Endothelial cell of umbilical vein (primary cell): ENCODE measurements around the gene HAL.

Experiments
- CTCF ChIP-seq, 2 donors: IDR thresholded peaks; 1 replicate in 1 of 2; 2 replicates in 1 of 2; pipeline ENCODE4 v1.5.1; 2011; ENCODE audit warnings: low read length in 2 of 2, mild to moderate bottlenecking in 2 of 2, moderate library complexity in 2 of 2, control low read depth in 1 of 2, inconsistent platforms in 1 of 2, low read depth in 1 of 2; ENCODE audit not compliant: insufficient read depth in 1 of 2; ENCODE audit errors: extremely low read depth in 1 of 2
- EZH2 ChIP-seq: IDR thresholded peaks from 2 replicates; pipeline ENCODE4 v1.6.1; 2012; ENCODE audit warnings: borderline replicate concordance, low read depth, mild to moderate bottlenecking, moderate library complexity, low read length, inconsistent platforms; ENCODE audit not compliant: severe bottlenecking
- FOS ChIP-seq: IDR thresholded peaks from 2 replicates; pipeline ENCODE4 v1.6.1; 2011; ENCODE audit warnings: mild to moderate bottlenecking, low read length, moderate library complexity, borderline replicate concordance; ENCODE audit not compliant: insufficient read depth
- GATA2 ChIP-seq: IDR thresholded peaks from 2 replicates; pipeline ENCODE4 v1.7.0; 2011; ENCODE audit warnings: low read depth, mild to moderate bottlenecking, moderate library complexity, mixed read lengths, low read length; ENCODE audit not compliant: insufficient read length, insufficient read depth
- JUN ChIP-seq: IDR thresholded peaks from 2 replicates; pipeline ENCODE4 v1.6.1; 2011; ENCODE audit warnings: borderline replicate concordance, low read depth; ENCODE audit not compliant: insufficient read length, insufficient read depth
- MAX ChIP-seq: IDR thresholded peaks from 2 replicates; pipeline ENCODE4 v1.6.1; 2011; ENCODE audit not compliant: insufficient read depth, insufficient read length
- MYC ChIP-seq: IDR thresholded peaks from one replicate; pipeline ENCODE4 v1.6.1; 2011; ENCODE audit warnings: mild to moderate bottlenecking, low read depth, low read length
- POLR2A ChIP-seq: IDR thresholded peaks from 2 replicates; pipeline ENCODE4 v1.6.1; 2012; ENCODE audit warnings: low read depth, mild to moderate bottlenecking, control low read depth, low read length
- POLR2AphosphoS5 ChIP-seq: IDR thresholded peaks from 2 replicates; pipeline ENCODE4 v1.6.1; 2012; ENCODE audit warnings: low read depth, mild to moderate bottlenecking, control low read depth, low read length, moderate library complexity; ENCODE audit not compliant: insufficient read depth

- TF ChIP-seq CTCF (IDR thresholded peaks at IDR 0.05; ENCODE audit: extremely low read depth in 1 of 2, insufficient read depth in 1 of 2, low read depth in 1 of 2, low read length in 2 of 2) = no peak
- no peak for TF ChIP-seq POLR2AphosphoS5
- no peak for TF ChIP-seq EZH2
- TF ChIP-seq POLR2A = no peak
- no peak for TF ChIP-seq MAX
- no peak for TF ChIP-seq MYC
- no peak for TF ChIP-seq JUN
- no peak for TF ChIP-seq FOS
- TF ChIP-seq GATA2 = no peak
Measured at GRCh38 chr12:96040305-96041133, 44.4 kb upstream of the HAL start.
